KBM-7 (cell line): ENCODE measurements around the gene GRPEL2.
A peak's percentile ranks its signal among the peaks of the same experiment; 100 is the strongest.

Source experiments
- DNase-seq: peaks from one replicate; pipeline ENCODE4 v3.0.0-alpha.2; 2015
- in situ Hi-C: fragments of 300-500 bp; cut with MboI; formaldehyde crosslinking; loops from 2 replicates; pipeline ENCODE4 v1.14.3; 2020; ENCODE audit warnings: low sequenced_read_pairs, low pct_unique_long_range_greater_than_20kb, mixed read lengths

The GRPEL2 gene

GRCh38 chr5:149345147-149345891 lies at the start of gene GRPEL2:
Gene GRPEL2 (plus strand): TSS chr5:149345499. CDS start chr5:149345540, 41 bp downstream.
- in situ Hi-C loops, result no loop called here
- DNase-seq, result peak; percentile 94

- DNase-seq, result no peak
- in situ Hi-C loops, result no loop called here
Observed at GRCh38 chr5:149297340-149298025, 47.8 kb upstream of the GRPEL2 start.

GRCh38 chr5:149298163-149298562 lies 47.1 kb upstream of the GRPEL2 start:
- in situ Hi-C loops, result no loop called here
- no peak for DNase-seq

- in situ Hi-C loops, result no loop called here
Observed at GRCh38 chr5:149298842-149299404, 46.4 kb upstream of the GRPEL2 start.

GRCh38 chr5:149299451-149300054 lies 45.7 kb upstream of the GRPEL2 start:
- DNase-seq, result no peak
- in situ Hi-C loops, result no loop called here

More at GRCh38 chr5:149298842-149299404, 46.4 kb upstream of the GRPEL2 start:
- peak; percentile 68 for DNase-seq

- in situ Hi-C loops, result no loop called here
Observed at GRCh38 chr5:149300441-149300840, 44.9 kb upstream of the GRPEL2 start.

GRCh38 chr5:149301049-149301743 lies 44.1 kb upstream of the GRPEL2 start:
- in situ Hi-C loops, result no loop called here
- DNase-seq, result no peak

More at GRCh38 chr5:149300441-149300840, 44.9 kb upstream of the GRPEL2 start:
- no peak for DNase-seq

GRCh38 chr5:149301744-149302380 lies 43.4 kb upstream of the GRPEL2 start:
- no peak for DNase-seq

GRCh38 chr5:149302641-149303040 lies 42.7 kb upstream of the GRPEL2 start:
- DNase-seq, result peak; percentile 41
- in situ Hi-C loops, result no loop called here

More at GRCh38 chr5:149301744-149302380, 43.4 kb upstream of the GRPEL2 start:
- in situ Hi-C loops, result no loop called here

- in situ Hi-C loops, result no loop called here
- no peak for DNase-seq
Observed at GRCh38 chr5:149303210-149303609, 42.1 kb upstream of the GRPEL2 start.

GRCh38 chr5:149304195-149305078 lies 40.9 kb upstream of the GRPEL2 start:
- in situ Hi-C loops, result no loop called here
- DNase-seq, result no peak

GRCh38 chr5:149309354-149309753 lies 35.9 kb upstream of the GRPEL2 start:
- in situ Hi-C loops, result no loop called here
- DNase-seq, result no peak

- in situ Hi-C loops, result no loop called here
Observed at GRCh38 chr5:149310488-149310887, 34.8 kb upstream of the GRPEL2 start.

GRCh38 chr5:149310947-149311658 lies 34.2 kb upstream of the GRPEL2 start:
- peak; percentile 35 for DNase-seq
- in situ Hi-C loops, result no loop called here

More at GRCh38 chr5:149310488-149310887, 34.8 kb upstream of the GRPEL2 start:
- no peak for DNase-seq

GRCh38 chr5:149313151-149313841 lies 32.0 kb upstream of the GRPEL2 start:
- DNase-seq, result no peak
- in situ Hi-C loops, result no loop called here

- no peak for DNase-seq
- in situ Hi-C loops, result no loop called here
Observed at GRCh38 chr5:149314571-149315111, 30.7 kb upstream of the GRPEL2 start.
